Transverse colon (tissue), 4 donors: Measurements from ENCODE around the gene EMC9. TPM values are rescaled to one million over a fixed set of nuclear protein-coding genes. Genes with fewer than 3 reads are reported as not detected.

Experiments
- DNase-seq: peaks from one replicate; pipeline ENCODE4 v3.0.0-alpha.2; 2019
- H3K27ac ChIP-seq, 4 donors: fragments of 200-600 bp; sonication (generic); 2 replicates each; pipeline ENCODE4 v1.5.1; 2016 to 2018; ENCODE audit warnings: inconsistent platforms in 4 of 4
- H3K27me3 ChIP-seq: fragments of 200-600 bp; sonication (generic); 2 replicates; pipeline ENCODE4 v1.5.1; 2017; ENCODE audit warnings: inconsistent platforms
- H3K36me3 ChIP-seq, 4 donors: fragments of 200-600 bp; sonication (generic); 2 replicates each; pipeline ENCODE4 v1.5.1; 2017 to 2019; ENCODE audit warnings: inconsistent platforms in 4 of 4
- H3K4me1 ChIP-seq, 4 donors: fragments of 200-600 bp; sonication (generic); 2 replicates each; pipeline ENCODE4 v1.5.1; 2017 to 2020; ENCODE audit warnings: inconsistent platforms in 4 of 4
- H3K4me3 ChIP-seq, 4 donors: fragments of 200-600 bp; sonication (generic); 1 replicate in 1 of 4; 2 replicates in 3 of 4; pipeline versions ENCODE4 v1.5.1 to v1.6.1; 2017 to 2019; ENCODE audit warnings: inconsistent platforms in 4 of 4
- H3K9me3 ChIP-seq, 2 donors: fragments of 200-600 bp; sonication (generic); 2 replicates each; pipeline ENCODE4 v1.5.1; 2017 to 2019; ENCODE audit warnings: inconsistent platforms in 2 of 2
- EP300 ChIP-seq: sonication (generic); formaldehyde crosslinking; IDR thresholded peaks from one replicate; pipeline ENCODE4 v1.6.1; 2017; ENCODE audit warnings: antibody characterized with exemption, low read depth
- POLR2A ChIP-seq: fragments of 450-650 bp; IDR thresholded peaks from one replicate; pipeline ENCODE4 v1.6.1; 2016; ENCODE audit warnings: antibody characterized with exemption, mild to moderate bottlenecking, moderate library complexity
- POLR2AphosphoS5 ChIP-seq, 3 donors: sonication (generic); formaldehyde crosslinking; IDR thresholded peaks; one replicate each; pipeline ENCODE4 v1.6.1; 2016; ENCODE audit warnings: antibody characterized with exemption in 3 of 3
- WGBS, 2 donors: methylation state at CpG; one replicate each; pipeline ENCODE4 v1.1.5; 2018; ENCODE audit warnings: low coverage in 1 of 2; 5-methylcytosine and 5-hydroxymethylcytosine counted together
- in situ Hi-C, 4 donors: fragments of 200-750 bp; cut with MboI; loops; one replicate each; pipeline versions ENCODE4 v1.15.0 to v1.15.1; 2017; ENCODE audit warnings: low sequenced_read_pairs in 3 of 4, low pct_ligation_motif_present in 1 of 4, low pct_unique_long_range_greater_than_20kb in 1 of 4
- intact Hi-C: fragments of 100-400 bp; cut with DNase I; formaldehyde crosslinking; loops from one replicate; pipeline ENCODE4 v1.15.1; 2023; ENCODE audit warnings: low total_unique reads
- total RNA-seq, 4 donors: library from RNA; depleted of rRNA; stranded (reverse); fragments of >200 nt; gene quantifications; one replicate each; pipeline ENCODE4 v1.1.0, GENCODE V29; 2016
- TF ChIP-seq, protein P1 (sequence below), 5 experiments: fragments of 200-600 bp in 3 of 5; fragments of 450-650 bp in 2 of 5; sonication (generic) in 3 of 5; IDR thresholded peaks; 1 replicate in 2 of 5; 2 replicates in 3 of 5; pipeline ENCODE4 v1.5.1; 2016 to 2017; ENCODE audit warnings: antibody characterized with exemption in 5 of 5, inconsistent platforms in 3 of 5, mild to moderate bottlenecking in 2 of 5, moderate library complexity in 1 of 5

EMC9 gene
- total RNA-seq, 4 donors from 2014 or later: 2.2 to 15.4 (median 12.3) TPM; not detected in 1

DNA sequence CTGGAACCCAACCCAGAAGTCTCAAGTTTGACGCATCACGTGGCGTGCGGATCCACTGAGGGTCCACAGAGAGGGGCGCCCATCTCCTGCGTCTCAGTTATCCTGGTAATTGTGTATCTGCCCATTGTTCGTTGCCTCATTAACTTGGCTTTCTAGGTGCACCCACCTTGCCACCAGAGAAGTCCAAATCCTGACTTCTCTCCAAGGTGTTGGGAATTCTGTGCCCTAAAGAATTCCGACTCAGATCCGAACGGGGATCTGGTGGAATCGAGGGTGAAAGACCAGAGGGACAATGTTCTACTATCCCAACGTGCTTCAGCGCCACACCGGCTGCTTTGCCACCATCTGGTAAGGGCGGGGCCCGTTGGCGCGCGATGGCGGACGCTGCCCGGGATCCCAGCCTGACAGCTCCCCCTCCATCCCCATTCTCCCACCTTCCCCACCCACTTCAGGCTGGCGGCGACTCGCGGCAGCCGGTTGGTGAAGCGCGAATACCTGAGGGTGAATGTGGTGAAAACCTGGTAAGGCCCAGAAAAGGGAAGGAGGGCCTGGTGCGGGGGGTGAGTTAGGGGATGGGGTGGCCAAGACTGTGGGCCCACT is 31.0 kb upstream of the EMC9 start:
- in situ Hi-C loops: no loop called here
- H3K4me1 ChIP-seq: peaks cover 0 to 7% (median 4%) of the 10 kb centered on the region in 4 donors
- WGBS, 2 donors: 52% methylated on average over 30 of the region's 30 CpGs; no CpG with 5 or more reads in 1 of the 2 donors
- H3K9me3 ChIP-seq: no peaks in the 10 kb centered on the region
- TF ChIP-seq, protein P1, sequence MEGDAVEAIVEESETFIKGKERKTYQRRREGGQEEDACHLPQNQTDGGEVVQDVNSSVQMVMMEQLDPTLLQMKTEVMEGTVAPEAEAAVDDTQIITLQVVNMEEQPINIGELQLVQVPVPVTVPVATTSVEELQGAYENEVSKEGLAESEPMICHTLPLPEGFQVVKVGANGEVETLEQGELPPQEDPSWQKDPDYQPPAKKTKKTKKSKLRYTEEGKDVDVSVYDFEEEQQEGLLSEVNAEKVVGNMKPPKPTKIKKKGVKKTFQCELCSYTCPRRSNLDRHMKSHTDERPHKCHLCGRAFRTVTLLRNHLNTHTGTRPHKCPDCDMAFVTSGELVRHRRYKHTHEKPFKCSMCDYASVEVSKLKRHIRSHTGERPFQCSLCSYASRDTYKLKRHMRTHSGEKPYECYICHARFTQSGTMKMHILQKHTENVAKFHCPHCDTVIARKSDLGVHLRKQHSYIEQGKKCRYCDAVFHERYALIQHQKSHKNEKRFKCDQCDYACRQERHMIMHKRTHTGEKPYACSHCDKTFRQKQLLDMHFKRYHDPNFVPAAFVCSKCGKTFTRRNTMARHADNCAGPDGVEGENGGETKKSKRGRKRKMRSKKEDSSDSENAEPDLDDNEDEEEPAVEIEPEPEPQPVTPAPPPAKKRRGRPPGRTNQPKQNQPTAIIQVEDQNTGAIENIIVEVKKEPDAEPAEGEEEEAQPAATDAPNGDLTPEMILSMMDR (IDR thresholded peaks at IDR 0.05): no peak
- TF ChIP-seq EP300 (no peak), POLR2A (no peak), POLR2AphosphoS5 (IDR thresholded peaks at IDR 0.05) (no peak)
- H3K27ac ChIP-seq: peak overlapping the region in 3 of 4 donors; percentile 30 to 70 (median 57)
- H3K4me3 ChIP-seq: peak overlapping the region in 2 of 4 donors; percentile 26 to 41
- no peak for DNase-seq
- H3K36me3 ChIP-seq: peaks cover 0 to 16% (median 3%) of the 10 kb centered on the region in 4 donors
- intact Hi-C loops: no loop called here
- H3K27me3 ChIP-seq: no peaks in the 10 kb centered on the region

DNA sequence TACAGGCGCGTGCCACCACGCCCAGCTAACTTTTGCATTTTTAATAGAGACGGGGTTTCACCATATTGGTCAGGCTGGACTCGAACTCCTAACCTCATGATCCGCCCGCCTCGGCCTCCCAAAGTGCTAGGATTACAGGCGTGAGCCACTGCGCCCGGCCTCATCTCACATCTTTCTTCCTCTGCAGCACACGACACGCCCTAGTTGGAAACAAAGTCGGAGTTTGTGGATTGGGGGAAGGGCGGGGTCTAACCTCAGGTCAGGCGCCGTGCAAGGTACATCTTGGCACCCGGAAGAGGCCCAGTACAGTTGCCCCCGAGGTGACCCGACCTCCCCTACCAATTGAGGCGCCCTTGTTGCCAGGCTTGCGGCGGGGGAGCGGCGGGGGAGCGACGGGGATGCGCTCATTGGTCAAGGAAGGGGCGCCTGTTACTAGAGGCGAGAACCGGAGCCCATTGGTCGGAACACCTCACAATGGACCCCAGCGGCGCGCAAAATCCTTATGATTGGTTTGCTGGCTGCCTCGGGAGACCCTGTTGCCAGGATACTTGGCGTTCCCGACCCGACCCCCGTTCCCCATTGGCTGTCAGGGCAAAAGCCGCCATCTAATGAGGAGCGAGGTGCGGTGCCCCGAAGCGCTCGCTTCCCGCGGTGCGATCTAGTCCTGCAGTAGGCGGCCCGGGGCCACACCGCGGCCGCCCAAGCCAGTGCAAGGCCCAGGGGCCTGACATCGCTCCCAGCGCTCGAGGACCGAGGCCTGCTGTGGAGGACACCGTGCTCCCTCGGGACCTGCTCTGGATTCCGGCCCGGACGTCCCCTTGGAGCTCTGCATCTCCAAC is 30.2 kb upstream of the EMC9 start, which contains the start of gene REC8:
TSS of gene REC8 (plus strand) at position 659 of the 839 bp plus-strand sequence. CDS start 473 bp downstream, outside the sequence.
- peaks cover 0 to 7% (median 4%) of the 10 kb centered on the region in 4 donors for H3K4me1 ChIP-seq
- TF ChIP-seq, protein P1 (IDR thresholded peaks at IDR 0.05): no peak
- TF ChIP-seq EP300 (no peak), POLR2AphosphoS5 (IDR thresholded peaks at IDR 0.05) (peak in 1 of 3 donors; percentile 21), POLR2A (peak; percentile 10)
- in situ Hi-C loops (no loop called here), intact Hi-C loops (no loop called here)
- DNase-seq: peak; percentile 74
- H3K27me3 ChIP-seq: no peaks in the 10 kb centered on the region
- peak within 1 kb of the TSS; percentile 6 to 70 (median 44) for H3K27ac ChIP-seq
- H3K9me3 ChIP-seq: no peaks in the 10 kb centered on the region
- peak within 1 kb of the TSS in 2 of 4 donors; percentile 26 to 41 for H3K4me3 ChIP-seq
- 40 to 52% methylated on average over 3 to 58 of the region's 63 CpGs for WGBS, 2 donors
- H3K36me3 ChIP-seq: peaks cover 0 to 19% (median under 1%) of the 10 kb centered on the region in 4 donors

DNA sequence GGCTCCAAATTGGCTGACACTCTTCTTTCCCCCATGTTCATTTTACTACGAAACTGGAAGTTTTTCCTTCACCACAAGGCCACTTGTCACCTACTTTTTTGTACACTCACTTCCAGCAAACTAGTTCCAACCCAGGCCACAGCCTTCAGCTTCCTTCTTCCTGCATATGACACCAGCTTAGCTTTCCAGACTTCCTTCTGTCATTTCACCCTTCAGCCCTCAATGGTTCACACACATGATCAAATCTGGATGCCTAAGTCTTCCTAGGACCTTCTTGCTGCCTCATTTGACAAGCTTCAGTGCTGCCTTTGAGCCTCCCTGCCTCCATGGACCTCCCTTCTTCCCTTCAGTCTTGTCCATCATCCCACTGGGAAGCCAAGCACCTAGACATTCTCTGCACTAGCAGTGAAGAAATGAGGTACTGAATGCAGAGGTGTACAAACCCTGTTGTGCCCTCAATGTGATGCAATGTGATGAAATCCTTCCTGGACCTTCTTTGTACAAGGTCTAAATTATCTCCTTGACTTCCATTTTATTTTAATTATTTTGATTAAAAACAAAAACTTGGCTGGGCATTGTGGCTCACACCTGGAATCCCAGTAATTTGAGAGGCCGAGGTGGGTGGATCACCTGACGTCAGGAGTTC is 26.2 kb upstream of the EMC9 start:
- Histone ChIP-seq H3K4me1 (peaks cover 12 to 19% (median 13%) of the 10 kb centered on the region in 4 donors), H3K4me3 (no peak overlapping the region), H3K36me3 (peaks cover 0 to 47% (median 15%) of the 10 kb centered on the region in 4 donors), H3K27ac (no peak overlapping the region), H3K27me3 (no peaks in the 10 kb centered on the region), H3K9me3 (no peaks in the 10 kb centered on the region)
- in situ Hi-C loops: no loop called here
- intact Hi-C loops: no loop called here
- 86 to 95% methylated on average over 2 to 3 of the region's 3 CpGs for WGBS, 2 donors
- DNase-seq: no peak
- TF ChIP-seq POLR2A: no peak
- no peak for TF ChIP-seq EP300
- no peak for TF ChIP-seq POLR2AphosphoS5 (IDR thresholded peaks at IDR 0.05)
- TF ChIP-seq, protein P1 (IDR thresholded peaks at IDR 0.05): no peak

DNA sequence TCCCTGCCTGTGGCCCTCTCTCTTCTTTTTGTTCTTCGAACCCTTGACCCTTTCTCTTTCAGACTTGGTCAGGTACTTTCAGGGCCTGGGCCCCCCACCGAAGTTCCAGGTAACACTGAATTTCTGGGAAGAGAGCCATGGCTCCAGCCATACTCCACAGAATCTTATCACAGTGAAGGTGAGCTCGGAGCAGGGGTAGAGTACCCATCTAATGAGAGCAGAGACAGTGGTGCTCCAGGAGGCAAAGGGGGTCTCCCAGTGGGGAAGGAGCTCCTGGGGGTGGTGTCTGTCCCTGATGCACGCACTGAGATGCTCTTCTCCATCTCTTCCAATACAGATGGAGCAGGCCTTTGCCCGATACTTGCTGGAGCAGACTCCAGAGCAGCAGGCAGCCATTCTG is 24.4 kb upstream of the EMC9 start:
- DNase-seq: no peak
- Histone ChIP-seq H3K4me3 (no peak overlapping the region), H3K27me3 (no peaks in the 10 kb centered on the region), H3K27ac (no peak overlapping the region), H3K36me3 (peaks cover 0 to 47% (median 15%) of the 10 kb centered on the region in 4 donors), H3K9me3 (no peaks in the 10 kb centered on the region), H3K4me1 (peaks cover 18 to 26% (median 21%) of the 10 kb centered on the region in 4 donors)
- in situ Hi-C loops (no loop called here), intact Hi-C loops (no loop called here)
- 98 to 100% methylated on average over 4 to 5 of the region's 5 CpGs for WGBS, 2 donors
- TF ChIP-seq, protein P1 (IDR thresholded peaks at IDR 0.05): no peak
- no peak for TF ChIP-seq EP300
- TF ChIP-seq POLR2A: no peak
- TF ChIP-seq POLR2AphosphoS5 (IDR thresholded peaks at IDR 0.05): no peak
